Esophagus muscularis mucosa (tissue), 4 donors: ENCODE measurements around the gene ISOC2.

ENCODE experiments used
- CTCF ChIP-seq, 3 experiments: fragments of 200-600 bp in 2 of 3; fragments of 450-650 bp in 1 of 3; sonication (generic) in 2 of 3; IDR thresholded peaks; one replicate each; pipeline ENCODE4 v1.5.1; 2017 to 2019; ENCODE audit warnings: antibody characterized with exemption in 3 of 3, mild to moderate bottlenecking in 2 of 3, moderate library complexity in 1 of 3
- EP300 ChIP-seq: sonication (generic); formaldehyde crosslinking; IDR thresholded peaks from one replicate; pipeline ENCODE4 v1.6.1; 2017; ENCODE audit warnings: antibody characterized with exemption
- POLR2A ChIP-seq: fragments of 450-650 bp; IDR thresholded peaks from one replicate; pipeline ENCODE4 v1.6.1; 2017; ENCODE audit warnings: antibody characterized with exemption, moderate library complexity, mild to moderate bottlenecking, low read depth
- POLR2AphosphoS5 ChIP-seq, 2 donors: sonication (generic); formaldehyde crosslinking; IDR thresholded peaks; one replicate each; pipeline ENCODE4 v1.6.1; 2017; ENCODE audit warnings: antibody characterized with exemption in 2 of 2

GRCh38 chr19:55500368-55500952 is 39.0 kb upstream of the ISOC2 start:
- TF ChIP-seq CTCF (IDR thresholded peaks at IDR 0.05) (no peak), POLR2AphosphoS5 (IDR thresholded peaks at IDR 0.05) (no peak), POLR2A (no peak), EP300 (no peak)
